ENCODE data around the gene DRD4. TPM values are rescaled to one million over a fixed set of nuclear protein-coding genes. Genes with fewer than 3 reads are reported as not detected.

Gene DRD4
- polyA plus RNA-seq, 3 donors, result 0.13 TPM; not detected in 2

DNA sequence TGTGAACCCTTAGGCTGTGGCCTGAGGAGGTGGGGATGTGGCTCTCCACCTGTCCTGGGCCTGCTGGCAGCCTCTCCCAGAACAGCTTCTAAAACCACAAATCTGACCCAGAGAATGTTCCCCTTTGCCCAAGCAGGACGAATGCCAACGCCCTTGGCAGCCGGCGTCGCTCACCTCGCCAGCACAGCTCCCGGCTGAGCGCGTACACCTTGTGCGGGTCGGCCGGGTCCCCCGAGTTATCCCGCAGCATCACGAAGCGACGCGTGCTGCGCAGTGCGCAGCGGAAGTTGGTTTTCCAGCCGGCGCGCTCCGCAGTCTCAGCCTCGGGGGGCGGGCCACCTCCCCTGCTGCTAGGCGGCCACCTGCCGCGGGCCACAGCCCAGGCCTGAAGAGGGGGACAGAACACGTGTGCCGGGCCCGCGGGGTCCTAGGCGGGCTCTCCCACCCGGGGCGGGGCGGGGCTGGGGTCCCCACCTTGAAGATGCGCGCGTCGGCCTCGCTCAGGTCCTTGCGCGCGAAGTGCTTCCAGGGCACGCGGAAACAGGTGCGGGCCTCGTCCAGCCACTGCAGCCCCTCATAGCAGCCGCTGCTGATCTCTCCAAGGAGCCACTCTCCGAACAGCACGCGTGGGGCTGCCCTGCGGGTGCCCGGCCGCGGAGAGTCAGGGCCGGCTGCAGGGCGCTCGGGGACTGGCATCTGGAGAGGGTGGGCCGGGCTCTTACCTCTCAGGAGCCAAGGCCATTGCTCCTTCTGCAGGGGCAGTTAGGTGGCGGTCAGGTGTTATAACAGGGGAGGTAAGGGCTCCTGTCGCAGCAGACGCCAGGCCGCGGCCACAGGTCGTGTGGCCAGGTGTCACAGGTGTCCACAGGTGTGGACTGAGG, 22.2 kb upstream of the DRD4 start:
- Mint-ChIP-seq H3K4me3 (peak overlapping the region; percentile 81 to 91), H3K27me3 (ENCODE audit: low read depth in 3 of 3) (peaks cover 0 to 1% (median 0%) of the 10 kb centered on the region in 3 donors), H3K4me1 (peaks cover 26% of the 10 kb centered on the region), H3K36me3 (peaks cover 27 to 53% of the 10 kb centered on the region in 2 donors), H3K27ac (peak overlapping the region; percentile 92 to 97 (median 95)), H3K9me3 (no peaks in the 10 kb centered on the region)
- peaks cover 43 to 48% of the 10 kb centered on the region in 2 donors for H3K36me3 ChIP-seq (replicated peaks in 1 of 2; ENCODE audit: control insufficient read depth in 1 of 2, insufficient read depth in 2 of 2, low read length in 2 of 2)
- peaks cover 25% of the 10 kb centered on the region for H3K79me2 ChIP-seq (ENCODE audit: insufficient read depth, low read length)
- peak overlapping the region; percentile 88 for H3K9ac ChIP-seq (ENCODE audit: insufficient read depth, low read length, poor library complexity, severe bottlenecking)
- no peak overlapping the region for H2AFZ ChIP-seq (ENCODE audit: insufficient read depth, low read depth, low read length, poor library complexity, severe bottlenecking)
- peaks cover 38 to 41% of the 10 kb centered on the region in 2 donors for H3K4me1 ChIP-seq (ENCODE audit: control insufficient read depth in 1 of 2, insufficient read depth in 2 of 2, low read length in 2 of 2)
- peak overlapping the region; percentile 85 for H3K4me2 ChIP-seq (replicated peaks; ENCODE audit: extremely low read depth, low read length, poor library complexity, severe bottlenecking)
- TF ChIP-seq, protein P1, sequence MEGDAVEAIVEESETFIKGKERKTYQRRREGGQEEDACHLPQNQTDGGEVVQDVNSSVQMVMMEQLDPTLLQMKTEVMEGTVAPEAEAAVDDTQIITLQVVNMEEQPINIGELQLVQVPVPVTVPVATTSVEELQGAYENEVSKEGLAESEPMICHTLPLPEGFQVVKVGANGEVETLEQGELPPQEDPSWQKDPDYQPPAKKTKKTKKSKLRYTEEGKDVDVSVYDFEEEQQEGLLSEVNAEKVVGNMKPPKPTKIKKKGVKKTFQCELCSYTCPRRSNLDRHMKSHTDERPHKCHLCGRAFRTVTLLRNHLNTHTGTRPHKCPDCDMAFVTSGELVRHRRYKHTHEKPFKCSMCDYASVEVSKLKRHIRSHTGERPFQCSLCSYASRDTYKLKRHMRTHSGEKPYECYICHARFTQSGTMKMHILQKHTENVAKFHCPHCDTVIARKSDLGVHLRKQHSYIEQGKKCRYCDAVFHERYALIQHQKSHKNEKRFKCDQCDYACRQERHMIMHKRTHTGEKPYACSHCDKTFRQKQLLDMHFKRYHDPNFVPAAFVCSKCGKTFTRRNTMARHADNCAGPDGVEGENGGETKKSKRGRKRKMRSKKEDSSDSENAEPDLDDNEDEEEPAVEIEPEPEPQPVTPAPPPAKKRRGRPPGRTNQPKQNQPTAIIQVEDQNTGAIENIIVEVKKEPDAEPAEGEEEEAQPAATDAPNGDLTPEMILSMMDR (IDR thresholded peaks at IDR 0.05), result no peak
- peak overlapping the region; percentile 93 to 94 for H3K27ac ChIP-seq (ENCODE audit: low read depth in 1 of 2, low read length in 2 of 2)
- intact Hi-C loops (cut with micrococcal nuclease), result loop anchor here (5.0 kb wide), 1 partner anchor 38 kb away; the partner anchor contains the start of gene PHRF1 (in 2 of the 2)
- 72% methylated on average over 68 of the region's 68 CpGs for WGBS (ENCODE audit: insufficient coverage)
- peaks cover 52% of the 10 kb centered on the region for H4K20me1 ChIP-seq (ENCODE audit: insufficient read depth, low read length)
- H3K9me3 ChIP-seq (replicated peaks in 1 of 2; ENCODE audit: control insufficient read depth in 1 of 2, insufficient read depth in 1 of 2, low read length in 2 of 2), result no peaks in the 10 kb centered on the region
- no peak for DNase-seq
- H3K27me3 ChIP-seq (ENCODE audit: control insufficient read depth in 2 of 2, insufficient read depth in 2 of 2, low read length in 2 of 2), result no peaks in the 10 kb centered on the region
- H3K4me3 ChIP-seq (replicated peaks in 1 of 3; ENCODE audit: low read depth in 2 of 3, low read length in 3 of 3), result peak overlapping the region; percentile 77 to 98 (median 90)

- Histone ChIP-seq H2AFZ (ENCODE audit: insufficient read depth, low read depth, low read length, poor library complexity, severe bottlenecking) (peak within 1 kb of the TSS; percentile 63), H3K9me3 (replicated peaks in 1 of 2; ENCODE audit: control insufficient read depth in 1 of 2, insufficient read depth in 1 of 2, low read length in 2 of 2) (no peaks in the 10 kb centered on the region), H3K79me2 (ENCODE audit: insufficient read depth, low read length) (peaks cover 25% of the 10 kb centered on the region), H3K9ac (ENCODE audit: insufficient read depth, low read length, poor library complexity, severe bottlenecking) (peak within 1 kb of the TSS; percentile 88), H3K4me1 (ENCODE audit: control insufficient read depth in 1 of 2, insufficient read depth in 2 of 2, low read length in 2 of 2) (peaks cover 47 to 49% of the 10 kb centered on the region in 2 donors), H3K36me3 (replicated peaks in 1 of 2; ENCODE audit: control insufficient read depth in 1 of 2, insufficient read depth in 2 of 2, low read length in 2 of 2) (peaks cover 35 to 39% of the 10 kb centered on the region in 2 donors), H3K4me3 (replicated peaks in 1 of 3; ENCODE audit: low read depth in 2 of 3, low read length in 3 of 3) (peak within 1 kb of the TSS; percentile 77 to 98 (median 90)), H3K27me3 (ENCODE audit: control insufficient read depth in 2 of 2, insufficient read depth in 2 of 2, low read length in 2 of 2) (no peaks in the 10 kb centered on the region), H3K4me2 (replicated peaks; ENCODE audit: extremely low read depth, low read length, poor library complexity, severe bottlenecking) (peak within 1 kb of the TSS; percentile 85), H3K27ac (ENCODE audit: low read depth in 1 of 2, low read length in 2 of 2) (peak within 1 kb of the TSS; percentile 93 to 94), H4K20me1 (ENCODE audit: insufficient read depth, low read length) (peaks cover 44% of the 10 kb centered on the region)
- intact Hi-C loops (cut with micrococcal nuclease), result no loop called here
- H3K4me1 Mint-ChIP-seq, result peaks cover 35% of the 10 kb centered on the region
- peak; percentile 98 for DNase-seq
- under 1% methylated on average over 48 of the region's 66 CpGs for WGBS (ENCODE audit: insufficient coverage)
- H3K9me3 Mint-ChIP-seq, result no peaks in the 10 kb centered on the region
- peak within 1 kb of the TSS; percentile 92 to 97 (median 95) for H3K27ac Mint-ChIP-seq
- TF ChIP-seq, protein P1 (IDR thresholded peaks at IDR 0.05), result no peak
- peaks cover 22 to 45% of the 10 kb centered on the region in 2 donors for H3K36me3 Mint-ChIP-seq
- peaks cover 0 to 1% (median 0%) of the 10 kb centered on the region in 3 donors for H3K27me3 Mint-ChIP-seq (ENCODE audit: low read depth in 3 of 3)
- peak within 1 kb of the TSS; percentile 81 to 91 for H3K4me3 Mint-ChIP-seq
These were observed 21.4 kb upstream of the DRD4 start, which contains the start of gene IRF7 for GRCh38 chr11:615504-616319. IRF7 (minus strand) TSS chr11:615950; CDS start chr11:615364, 586 bp downstream.
